SHP77 (cell line): ENCODE measurements around the gene SLC4A4.
A peak's percentile ranks its signal among the peaks of the same experiment; 100 is the strongest.

Experiments
- DNase-seq, 2 experiments: peaks; one replicate each; lab custom pipeline; 2025; lab: John Stamatoyannopoulos, UW

SLC4A4 gene

GRCh38 chr4:71338846-71339593 lies at the start of gene SLC4A4:
SLC4A4 (plus strand) TSS chr4:71339020.
- no peak for DNase-seq

- DNase-seq: no peak
Measured at GRCh38 chr4:71290074-71290473, 48.7 kb upstream of the SLC4A4 start.

GRCh38 chr4:71290476-71290875 lies 48.3 kb upstream of the SLC4A4 start:
- DNase-seq: no peak

- no peak for DNase-seq
Measured at GRCh38 chr4:71292228-71292627, 46.6 kb upstream of the SLC4A4 start.

GRCh38 chr4:71293705-71294104 lies 45.1 kb upstream of the SLC4A4 start:
- no peak for DNase-seq

GRCh38 chr4:71294301-71294700 lies 44.5 kb upstream of the SLC4A4 start:
- DNase-seq: no peak

GRCh38 chr4:71296945-71297344 lies 41.9 kb upstream of the SLC4A4 start:
- DNase-seq: no peak

GRCh38 chr4:71300362-71300761 lies 38.5 kb upstream of the SLC4A4 start:
- DNase-seq: peak in 1 of 2 experiments; percentile 2

- DNase-seq: peak; percentile 53 to 68
Measured at GRCh38 chr4:71300964-71301363, 37.9 kb upstream of the SLC4A4 start.

GRCh38 chr4:71303287-71303686 lies 35.5 kb upstream of the SLC4A4 start:
- no peak for DNase-seq

- no peak for DNase-seq
Measured at GRCh38 chr4:71303850-71304249, 35.0 kb upstream of the SLC4A4 start.

GRCh38 chr4:71304289-71304850 lies 34.5 kb upstream of the SLC4A4 start:
- peak; percentile 35 to 51 for DNase-seq

GRCh38 chr4:71307729-71308128 lies 31.1 kb upstream of the SLC4A4 start:
- DNase-seq: no peak

- no peak for DNase-seq
Measured at GRCh38 chr4:71322425-71322824, 16.4 kb upstream of the SLC4A4 start.

- no peak for DNase-seq
Measured at GRCh38 chr4:71333368-71333767, 5.5 kb upstream of the SLC4A4 start.

GRCh38 chr4:71333960-71334359 lies 4.9 kb upstream of the SLC4A4 start:
- DNase-seq: no peak

GRCh38 chr4:71334465-71334882 lies 4.3 kb upstream of the SLC4A4 start:
- no peak for DNase-seq

GRCh38 chr4:71343670-71344466 lies 5.0 kb downstream of the SLC4A4 start:
- DNase-seq: no peak

GRCh38 chr4:71346710-71347109 lies 7.9 kb downstream of the SLC4A4 start:
- DNase-seq: no peak

GRCh38 chr4:71348586-71348985 lies 9.8 kb downstream of the SLC4A4 start:
- no peak for DNase-seq

GRCh38 chr4:71355045-71355444 lies 16.2 kb downstream of the SLC4A4 start:
- no peak for DNase-seq

GRCh38 chr4:71355971-71356370 lies 17.2 kb downstream of the SLC4A4 start:
- no peak for DNase-seq
